GM12874 (cell line): Measurements from ENCODE around the gene COPG1.
A peak's percentile ranks its signal among the peaks of the same experiment; 100 is the strongest.

Experiments used
- CTCF ChIP-seq: IDR thresholded peaks from 2 replicates; pipeline ENCODE4 v1.5.1; 2011; ENCODE audit warnings: low read depth, mild to moderate bottlenecking, control low read depth, low read length, moderate library complexity; ENCODE audit not compliant: insufficient read depth

COPG1 gene

GRCh38 chr3:129245641-129246306, 3.6 kb upstream of the COPG1 start:
- peak; percentile 85 for TF ChIP-seq CTCF

DNA sequence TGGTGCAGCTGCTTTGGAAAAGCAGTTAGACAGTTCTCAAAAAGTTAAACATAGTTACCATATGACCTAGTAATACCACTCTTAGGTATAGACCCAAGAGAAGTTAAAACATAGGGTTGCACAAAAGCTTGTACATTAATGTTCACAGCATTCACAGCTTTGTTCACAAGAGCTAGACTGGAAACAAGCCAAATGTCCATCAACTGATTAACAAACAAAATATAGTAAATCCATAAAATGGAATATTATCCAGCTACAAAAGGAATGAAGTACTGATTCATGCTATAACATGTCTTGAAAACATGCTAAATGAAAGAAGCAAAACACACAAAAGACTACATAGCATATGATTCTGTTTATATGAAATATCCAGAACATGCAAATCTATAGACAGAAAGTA, 2.8 kb upstream of the COPG1 start:
- no peak for TF ChIP-seq CTCF

DNA sequence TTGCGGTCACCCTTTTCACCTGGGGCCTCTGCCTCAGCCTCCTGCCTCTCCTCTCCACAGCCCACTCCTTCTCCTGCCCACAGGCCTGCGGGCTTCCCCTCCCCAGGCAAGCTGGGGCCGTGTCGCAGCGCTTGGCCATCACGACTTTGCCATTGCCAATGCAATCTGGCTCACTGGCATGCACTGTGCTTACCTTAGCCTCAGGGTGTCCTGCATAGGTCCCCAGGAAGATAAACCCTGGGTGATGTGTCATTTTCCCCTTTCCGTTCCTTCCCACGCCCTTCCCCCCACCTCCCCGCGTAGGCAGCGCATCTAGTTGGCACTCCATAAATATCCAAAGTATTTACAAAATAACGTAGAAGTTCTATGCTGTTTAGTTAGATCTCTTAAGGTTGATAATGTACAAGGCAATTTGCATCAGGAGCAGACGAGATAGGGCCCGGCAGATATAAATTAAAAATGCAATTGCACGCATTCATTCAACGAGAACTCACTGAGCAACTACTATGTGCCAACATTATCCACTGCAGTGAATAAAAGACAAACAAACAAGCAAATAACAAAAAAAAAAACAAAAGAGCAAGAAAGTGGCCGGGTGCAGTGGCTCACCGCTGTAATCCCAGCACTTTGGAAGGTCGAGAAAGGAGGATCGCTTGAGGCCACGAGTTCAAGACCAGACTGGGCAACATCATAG, 973 bp upstream of the COPG1 start:
- no peak for TF ChIP-seq CTCF

GRCh38 chr3:129252748-129253147, 3.3 kb downstream of the COPG1 start:
- no peak for TF ChIP-seq CTCF

DNA sequence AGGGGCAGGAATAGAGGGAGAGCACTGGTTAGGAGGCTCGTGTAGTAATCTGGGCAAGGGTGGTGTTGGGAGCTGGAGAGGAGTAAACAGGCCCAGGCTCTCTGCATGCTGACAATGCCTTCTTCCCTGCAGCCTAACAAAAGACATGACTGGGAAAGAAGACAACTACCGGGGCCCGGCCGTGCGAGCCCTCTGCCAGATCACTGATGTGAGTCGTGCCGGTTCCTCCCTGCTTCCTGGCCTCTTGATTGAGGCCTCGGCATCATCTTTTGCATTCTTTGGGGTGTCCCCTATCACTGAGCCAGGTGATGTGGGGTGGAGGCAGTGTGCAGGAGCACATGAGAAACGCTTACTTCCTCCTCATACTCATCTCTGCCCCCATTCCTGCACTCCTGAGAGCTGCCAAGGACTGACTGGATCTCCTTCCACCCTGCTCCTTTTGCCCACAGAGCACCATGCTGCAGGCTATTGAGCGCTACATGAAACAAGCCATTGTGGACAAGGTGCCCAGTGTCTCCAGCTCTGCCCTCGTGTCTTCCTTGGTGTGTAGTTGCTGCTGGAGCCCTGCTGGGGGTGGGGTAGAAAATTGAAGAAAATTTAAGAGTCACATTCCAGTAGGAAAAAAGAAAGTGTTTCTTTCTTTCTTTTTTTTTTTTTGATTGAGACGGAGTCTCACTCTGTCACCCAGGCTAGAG, 5.3 kb downstream of the COPG1 start:
- no peak for TF ChIP-seq CTCF

GRCh38 chr3:129256270-129256669, 6.9 kb downstream of the COPG1 start:
- no peak for TF ChIP-seq CTCF

GRCh38 chr3:129257609-129258008, 8.2 kb downstream of the COPG1 start:
- no peak for TF ChIP-seq CTCF
